OCI-LY3 (cell line): Measurements from ENCODE around the gene XPNPEP3.
A peak's percentile ranks its signal among the peaks of the same experiment; 100 is the strongest.

Experiments used
- H2AFZ ChIP-seq: fragments of 200-600, 300-600 bp; shearing (Covaris generic); 2 replicates; pipeline ENCODE4 v1.6.0; 2014; ENCODE audit warnings: antibody characterized with exemption, low read depth, low read length
- H3K27ac ChIP-seq: fragments of 200-600, 300-600 bp; sonication (generic); 2 replicates; pipeline ENCODE4 v1.5.1; 2014; ENCODE audit warnings: mild to moderate bottlenecking, low read length, moderate library complexity, mixed read lengths
- H3K27me3 ChIP-seq: fragments of 200-600, 300-600 bp; sonication (generic); 2 replicates; pipeline ENCODE4 v1.6.1; 2014; ENCODE audit warnings: low read depth, low read length, mixed read lengths
- H3K36me3 ChIP-seq: fragments of 200-600, 300-600 bp; sonication (generic); replicated peaks from 2 replicates; pipeline ENCODE3; 2014; ENCODE audit warnings: low read depth, low read length, mixed read lengths
- H3K4me1 ChIP-seq: fragments of 300-600, 200-600 bp; sonication (generic); 2 replicates; pipeline ENCODE4 v1.6.1; 2014; ENCODE audit warnings: low read length, mixed read lengths
- H3K4me2 ChIP-seq: fragments of 200-600, 300-600 bp; sonication (generic); 2 replicates; pipeline ENCODE4 v1.6.1; 2014; ENCODE audit warnings: low read length, mixed read lengths
- H3K4me3 ChIP-seq: fragments of 300-600, 200-600 bp; sonication (generic); 2 replicates; pipeline ENCODE4 v1.5.1; 2014; ENCODE audit warnings: antibody characterized with exemption, mild to moderate bottlenecking, low read length, moderate library complexity
- H3K79me2 ChIP-seq: fragments of 300-600, 200-600 bp; shearing (Covaris generic); 2 replicates; pipeline ENCODE4 v1.6.1; 2014; ENCODE audit warnings: mild to moderate bottlenecking, low read length, mixed read lengths
- H3K9ac ChIP-seq: fragments of 300-600, 200-600 bp; shearing (Covaris generic); 2 replicates; pipeline ENCODE4 v1.6.0; 2014; ENCODE audit warnings: mild to moderate bottlenecking, low read length, moderate library complexity
- H3K9me3 ChIP-seq: fragments of 200-600, 300-600 bp; shearing (Covaris generic); 2 replicates; pipeline ENCODE4 v1.6.1; 2014; ENCODE audit warnings: low read length, mixed read lengths; ENCODE audit not compliant: insufficient read depth
- H4K20me1 ChIP-seq: fragments of 200-600, 300-600 bp; sonication (generic); 2 replicates; pipeline ENCODE4 v1.6.1; 2016; ENCODE audit warnings: low read length, mixed read lengths; ENCODE audit not compliant: insufficient read depth
- CTCF ChIP-seq: fragments of 200-600, 300-600 bp; sonication (generic); IDR thresholded peaks from 2 replicates; pipeline ENCODE4 v1.5.1; 2014; ENCODE audit warnings: antibody characterized with exemption, low read length, low read depth
- EZH2phosphoT487 ChIP-seq: fragments of 200-600 bp; shearing (Covaris generic); IDR thresholded peaks from 2 replicates; pipeline ENCODE4 v1.6.1; 2018; ENCODE audit warnings: antibody characterized with exemption, mixed run types, low read depth

Gene XPNPEP3

GRCh38 chr22:40853961-40854360 lies 3.0 kb upstream of the XPNPEP3 start:
- Histone ChIP-seq H3K27me3 (no peaks in the 10 kb centered on the region), H3K27ac (no peak overlapping the region), H3K4me3 (0 out of 2 replicates have a peak overlapping the region, but pooled peaks have one; percentile 8), H3K36me3 (peaks cover 16% of the 10 kb centered on the region), H3K9ac (no peak overlapping the region), H3K4me1 (peaks cover 32% of the 10 kb centered on the region), H4K20me1 (peaks cover 14% of the 10 kb centered on the region; the same call in 1 of the 2 replicates), H3K79me2 (peaks cover 89% of the 10 kb centered on the region), H3K4me2 (peak overlapping the region; percentile 94), H2AFZ (no peak overlapping the region), H3K9me3 (no peaks in the 10 kb centered on the region)
- TF ChIP-seq CTCF (no peak), EZH2phosphoT487 (no peak)

DNA sequence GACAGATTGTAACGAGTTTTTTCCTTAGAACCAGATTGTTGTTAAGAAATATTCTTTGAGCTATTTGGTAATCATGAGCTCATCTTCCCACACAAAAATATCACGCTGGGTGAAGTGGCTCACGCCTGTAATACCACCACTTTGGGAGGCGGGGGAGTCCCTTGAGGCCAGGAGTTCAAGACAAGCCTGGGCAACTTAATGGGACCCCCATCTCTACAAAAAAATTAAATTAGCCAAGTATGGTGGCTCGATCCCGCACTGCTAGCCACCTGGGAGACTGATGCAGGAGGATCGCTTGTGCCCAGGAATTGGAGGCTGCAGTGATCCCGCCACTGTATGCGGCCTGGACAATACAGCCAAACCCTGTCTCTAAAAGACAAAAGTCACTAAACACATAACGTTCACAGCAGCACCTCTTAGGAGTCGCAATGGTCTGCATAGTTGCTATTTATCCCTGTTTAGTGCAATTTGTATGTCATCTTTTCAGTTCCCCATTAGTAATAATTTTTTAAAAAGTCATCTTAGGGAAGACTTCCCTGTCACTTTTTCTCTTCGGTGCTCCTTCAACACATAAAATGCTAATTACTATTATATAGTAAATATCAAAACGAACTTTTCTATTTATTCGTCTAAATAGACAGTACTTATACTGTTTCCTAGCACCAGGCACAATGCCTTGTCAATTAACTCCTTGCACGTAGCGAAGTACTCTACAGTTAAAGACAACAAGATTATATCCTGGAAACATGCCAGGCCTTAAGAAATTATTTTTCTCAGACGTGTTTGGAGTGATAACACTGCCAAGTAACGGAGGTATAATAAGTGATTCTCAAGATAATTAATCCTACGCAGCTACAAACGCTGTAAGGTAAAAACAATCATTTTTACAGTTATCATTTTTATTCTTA lies 1.6 kb upstream of the XPNPEP3 start:
- Histone ChIP-seq H4K20me1 (peaks cover 14% of the 10 kb centered on the region; the same call in 1 of the 2 replicates), H3K36me3 (peaks cover 11% of the 10 kb centered on the region), H3K4me3 (peak overlapping the region; percentile 90), H3K27me3 (no peaks in the 10 kb centered on the region), H3K4me1 (peaks cover 32% of the 10 kb centered on the region), H3K27ac (peak overlapping the region; percentile 92; the same call in 1 of the 2 replicates), H3K4me2 (peak overlapping the region; percentile 94), H3K9me3 (no peaks in the 10 kb centered on the region), H2AFZ (no peak overlapping the region), H3K9ac (peak overlapping the region; percentile 96), H3K79me2 (peaks cover 95% of the 10 kb centered on the region)
- TF ChIP-seq CTCF (no peak), EZH2phosphoT487 (no peak)

DNA sequence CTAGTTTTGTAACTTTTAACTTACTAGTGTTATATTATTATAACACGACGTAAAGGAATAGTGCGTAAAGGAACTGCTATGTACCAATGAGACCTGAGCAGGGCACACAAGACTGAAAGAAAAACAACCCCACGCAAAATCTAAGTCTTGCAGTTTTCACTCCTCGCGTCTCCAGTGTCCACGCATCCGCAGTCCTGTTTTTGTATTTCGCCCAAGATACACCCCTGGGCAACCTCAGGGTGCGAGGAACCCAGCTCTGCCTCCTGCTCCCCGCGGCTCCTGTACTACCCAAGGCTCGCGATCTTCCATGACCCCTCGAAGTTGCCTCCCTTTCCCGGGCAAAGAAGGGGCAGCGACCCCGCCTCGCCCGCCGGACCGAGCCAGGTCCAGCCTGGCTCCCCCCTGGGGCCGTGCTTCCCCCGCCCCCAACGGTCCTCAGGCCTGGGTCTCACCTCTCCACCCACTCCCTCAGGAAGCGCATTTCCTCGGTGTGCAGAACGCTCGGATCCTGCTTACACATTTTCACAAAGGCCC lies 902 bp upstream of the XPNPEP3 start:
- H4K20me1 ChIP-seq = peaks cover 14% of the 10 kb centered on the region; the same call in 1 of the 2 replicates
- H3K9ac ChIP-seq = peak overlapping the region; percentile 96
- peak overlapping the region; percentile 52; the same call in 1 of the 2 replicates for H2AFZ ChIP-seq
- no peaks in the 10 kb centered on the region for H3K27me3 ChIP-seq
- peaks cover 32% of the 10 kb centered on the region for H3K4me1 ChIP-seq
- H3K9me3 ChIP-seq = no peaks in the 10 kb centered on the region
- H3K4me3 ChIP-seq = peak overlapping the region; percentile 90
- peak overlapping the region; percentile 94 for H3K4me2 ChIP-seq
- peak overlapping the region; percentile 92 for H3K27ac ChIP-seq
- peaks cover 10% of the 10 kb centered on the region for H3K36me3 ChIP-seq
- H3K79me2 ChIP-seq = peaks cover 95% of the 10 kb centered on the region
- no peak for TF ChIP-seq EZH2phosphoT487
- no peak for TF ChIP-seq CTCF

- H2AFZ ChIP-seq = peak overlapping the region; percentile 73; the same call in 1 of the 2 replicates
- peak overlapping the region; percentile 92 for H3K27ac ChIP-seq
- H3K9ac ChIP-seq = peak overlapping the region; percentile 96
- peaks cover 32% of the 10 kb centered on the region for H3K4me1 ChIP-seq
- TF ChIP-seq EZH2phosphoT487 (no peak), CTCF (no peak)
- H3K36me3 ChIP-seq = peaks cover 7% of the 10 kb centered on the region
- H4K20me1 ChIP-seq = peaks cover 14% of the 10 kb centered on the region; the same call in 1 of the 2 replicates
- peak overlapping the region; percentile 90 for H3K4me3 ChIP-seq
- H3K4me2 ChIP-seq = peak overlapping the region; percentile 89
- peaks cover 94% of the 10 kb centered on the region for H3K79me2 ChIP-seq
- H3K27me3 ChIP-seq = no peaks in the 10 kb centered on the region
- H3K9me3 ChIP-seq = no peaks in the 10 kb centered on the region
Measured at GRCh38 chr22:40857309-40857855, 434 bp downstream of the XPNPEP3 start.
